GM21526 (cell line): ENCODE measurements around the gene SLC25A42.

Experiments
- ATAC-seq: cut with Tn5 transposase; IDR thresholded peaks from one replicate; pipeline ENCODE4 v1.9.1; 2021; ENCODE audit warnings: moderate library complexity; ENCODE audit not compliant: unreplicated experiment, low FRiP score

Gene SLC25A42

DNA sequence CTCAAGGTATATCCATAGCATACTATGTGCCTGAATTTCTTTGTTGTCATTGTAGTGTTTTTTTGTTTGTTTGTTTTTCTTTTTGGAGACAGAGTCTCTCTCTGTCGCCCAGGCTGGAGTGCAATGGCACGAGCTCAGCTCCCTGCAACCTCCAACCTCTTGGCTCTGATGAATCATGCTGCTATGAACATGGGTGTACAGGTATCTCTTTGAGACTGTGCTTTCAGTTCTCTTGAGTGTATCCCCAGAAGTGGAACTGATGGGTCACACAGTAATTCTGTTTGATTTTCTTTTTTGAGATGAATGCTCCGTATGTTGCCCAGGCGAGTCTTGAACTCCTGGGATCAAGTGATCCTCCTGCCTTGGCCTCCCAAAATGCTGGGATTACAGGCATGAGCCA, 13.7 kb upstream of the SLC25A42 start:
- no peak for ATAC-seq

GRCh38 chr19:19050731-19051130, 13.1 kb upstream of the SLC25A42 start:
- ATAC-seq, result no peak

GRCh38 chr19:19051478-19052213, 12.1 kb upstream of the SLC25A42 start:
- ATAC-seq, result no peak

- no peak for ATAC-seq
Observed at GRCh38 chr19:19052921-19053320, 10.9 kb upstream of the SLC25A42 start.

DNA sequence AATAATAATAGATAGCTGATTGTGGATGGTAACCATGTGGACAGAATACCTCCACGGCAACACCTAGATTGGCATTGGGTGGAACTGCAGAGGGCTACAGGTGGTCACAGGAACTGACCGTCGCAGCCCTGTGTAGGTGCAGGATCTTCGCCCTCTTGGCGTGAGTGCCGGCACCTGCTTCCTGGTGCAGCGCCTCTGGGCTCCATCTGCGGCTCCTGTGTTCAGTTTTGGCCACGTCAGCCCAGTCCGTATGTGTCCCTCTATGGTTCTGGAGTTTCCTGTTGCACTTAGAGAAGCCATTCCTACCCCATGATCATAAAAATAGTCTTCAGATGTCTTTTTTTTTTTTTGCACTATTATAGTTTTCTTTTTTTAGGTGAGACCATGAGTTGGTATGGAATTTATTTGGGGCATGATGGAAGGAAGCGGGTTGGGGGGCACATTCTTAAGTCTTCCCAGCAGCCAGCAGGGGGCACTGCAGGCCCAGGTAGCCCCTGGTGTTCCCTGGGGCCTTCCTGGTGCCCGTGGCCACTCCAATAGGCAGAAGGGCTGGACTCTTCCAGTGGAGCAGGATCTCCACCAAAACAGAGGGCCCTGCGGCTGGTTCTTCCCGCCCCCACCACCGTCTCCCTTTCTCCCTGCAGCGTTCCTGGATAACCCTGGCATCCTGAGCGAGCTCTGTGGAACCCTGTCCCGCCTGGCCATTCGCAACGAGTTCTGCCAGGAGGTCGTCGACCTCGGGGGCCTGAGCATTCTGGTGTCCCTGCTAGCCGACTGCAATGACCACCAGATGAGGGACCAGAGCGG, 10.1 kb upstream of the SLC25A42 start:
- no peak for ATAC-seq

DNA sequence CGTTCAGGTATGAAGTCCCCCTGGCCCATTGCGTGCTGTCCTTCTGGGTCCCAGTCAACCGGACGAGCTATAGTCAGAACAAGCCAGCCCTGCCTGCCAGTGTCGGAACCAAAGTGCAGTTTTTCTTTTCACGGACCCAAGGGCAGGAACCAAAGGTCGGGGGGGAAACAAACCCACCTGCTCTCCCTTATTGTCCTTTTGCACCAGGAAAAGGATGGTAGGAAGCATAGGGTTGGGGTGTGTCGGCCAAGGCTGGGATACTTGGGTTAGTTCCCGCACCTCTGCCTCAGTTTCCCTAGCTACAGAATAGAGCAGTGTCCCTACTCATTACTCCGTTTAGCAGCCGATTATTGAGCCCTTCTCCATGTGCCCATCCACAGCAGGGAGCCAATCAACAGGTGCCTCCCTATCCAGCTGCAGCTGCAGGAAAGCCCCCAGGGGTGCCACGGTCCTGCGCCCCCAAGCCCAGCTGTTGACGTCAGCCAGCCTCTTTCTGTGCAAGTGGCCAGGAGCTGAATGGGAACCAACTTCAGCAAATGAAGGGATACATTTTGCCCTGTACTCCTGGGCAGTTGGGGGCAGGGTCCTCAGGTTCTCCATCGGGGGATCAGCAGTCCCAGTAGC, 9.4 kb upstream of the SLC25A42 start:
- no peak for ATAC-seq

GRCh38 chr19:19054939-19055440, 8.8 kb upstream of the SLC25A42 start:
- no peak for ATAC-seq

DNA sequence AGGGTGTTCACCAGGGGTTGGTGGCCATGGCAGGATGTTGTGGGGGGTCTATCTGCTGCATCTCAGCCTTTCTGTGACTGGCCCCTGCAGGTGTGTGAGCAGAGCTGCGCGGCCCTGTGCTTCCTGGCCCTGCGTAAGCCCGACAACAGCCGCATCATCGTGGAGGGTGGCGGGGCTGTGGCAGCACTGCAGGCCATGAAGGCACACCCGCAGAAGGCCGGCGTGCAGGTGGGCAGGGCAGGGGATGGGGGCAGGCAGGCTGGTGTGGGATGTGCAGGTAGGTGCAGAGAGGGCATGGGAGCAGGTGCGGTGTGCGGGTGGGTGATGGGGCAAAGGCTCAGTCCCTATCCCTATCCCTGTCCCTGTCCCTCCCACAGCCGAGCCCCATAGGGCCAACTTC, 8.1 kb upstream of the SLC25A42 start:
- ATAC-seq, result no peak

GRCh38 chr19:19056636-19057275, 7.0 kb upstream of the SLC25A42 start:
- ATAC-seq, result no peak

- ATAC-seq, result no peak
Observed at GRCh38 chr19:19057317-19057716, 6.5 kb upstream of the SLC25A42 start.

- ATAC-seq, result no peak
Observed at GRCh38 chr19:19057720-19058119, 6.1 kb upstream of the SLC25A42 start.

- ATAC-seq, result no peak
Observed at GRCh38 chr19:19059018-19059836, 4.6 kb upstream of the SLC25A42 start.

GRCh38 chr19:19059837-19060611, 3.8 kb upstream of the SLC25A42 start:
- ATAC-seq, result no peak

GRCh38 chr19:19061506-19061905, 2.3 kb upstream of the SLC25A42 start:
- no peak for ATAC-seq

DNA sequence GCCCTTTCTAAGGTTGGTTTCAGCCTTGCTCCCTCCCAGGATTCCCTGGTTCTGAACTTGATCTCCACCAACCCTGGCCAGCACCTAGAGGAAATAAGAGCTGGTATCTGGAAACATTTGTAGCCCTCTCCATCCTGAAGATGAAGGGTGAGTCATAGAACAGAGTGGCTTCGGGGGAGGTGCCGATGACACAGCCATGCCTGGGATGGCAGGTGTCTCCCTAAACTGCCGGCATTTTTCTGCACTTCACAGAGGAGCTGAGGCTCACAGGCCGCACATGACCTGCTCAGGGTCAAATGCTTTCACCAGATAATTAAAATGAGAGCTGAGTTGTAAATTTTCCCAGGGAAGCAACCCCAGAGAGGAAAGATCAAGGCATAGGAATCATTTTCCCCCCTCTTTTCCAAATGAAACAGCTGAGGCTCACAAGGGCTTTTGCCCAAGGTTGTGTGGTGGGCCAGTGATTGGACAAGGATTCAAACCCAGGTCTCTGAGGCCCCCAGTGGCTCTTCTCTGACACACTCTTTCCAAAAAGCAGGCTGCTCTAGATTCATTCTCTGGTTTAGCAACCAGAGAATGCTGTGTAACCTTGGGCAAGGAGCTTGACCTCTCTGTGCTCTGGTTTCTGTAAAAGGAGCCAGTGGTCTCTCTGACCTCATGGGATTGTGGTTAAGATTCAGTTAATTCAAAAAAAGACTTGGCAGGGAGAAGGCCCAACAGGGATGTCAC, 1.2 kb upstream of the SLC25A42 start:
- no peak for ATAC-seq

DNA sequence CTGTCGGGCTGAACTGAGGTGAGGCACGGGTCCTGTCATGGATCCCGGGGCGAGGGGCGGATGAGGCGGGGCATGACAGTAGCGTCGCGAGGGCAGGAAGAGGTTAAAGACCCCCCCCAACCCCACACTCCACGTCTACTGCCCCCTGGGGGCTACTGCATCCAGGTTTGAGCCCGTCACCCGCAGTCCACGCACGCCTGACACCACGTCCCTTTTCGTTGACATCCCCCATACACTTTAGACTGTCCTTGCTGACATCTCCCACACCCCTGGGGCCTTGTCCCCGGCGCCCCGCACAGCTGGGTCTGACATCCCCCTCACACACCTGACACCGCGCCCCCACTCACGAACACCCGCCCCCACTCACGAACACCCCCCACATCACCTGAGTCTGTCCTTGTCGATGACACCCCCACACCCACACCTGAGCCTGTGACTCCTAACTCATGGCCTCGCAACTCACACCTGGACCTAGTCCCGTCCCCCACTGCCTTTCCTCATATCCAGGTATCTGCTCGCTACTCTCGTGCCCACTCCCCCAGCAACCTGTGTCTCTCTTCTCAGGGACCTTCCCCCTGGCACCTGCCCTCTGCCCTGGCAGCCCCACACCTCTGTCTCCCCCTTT, 416 bp downstream of the SLC25A42 start:
- no peak for ATAC-seq

DNA sequence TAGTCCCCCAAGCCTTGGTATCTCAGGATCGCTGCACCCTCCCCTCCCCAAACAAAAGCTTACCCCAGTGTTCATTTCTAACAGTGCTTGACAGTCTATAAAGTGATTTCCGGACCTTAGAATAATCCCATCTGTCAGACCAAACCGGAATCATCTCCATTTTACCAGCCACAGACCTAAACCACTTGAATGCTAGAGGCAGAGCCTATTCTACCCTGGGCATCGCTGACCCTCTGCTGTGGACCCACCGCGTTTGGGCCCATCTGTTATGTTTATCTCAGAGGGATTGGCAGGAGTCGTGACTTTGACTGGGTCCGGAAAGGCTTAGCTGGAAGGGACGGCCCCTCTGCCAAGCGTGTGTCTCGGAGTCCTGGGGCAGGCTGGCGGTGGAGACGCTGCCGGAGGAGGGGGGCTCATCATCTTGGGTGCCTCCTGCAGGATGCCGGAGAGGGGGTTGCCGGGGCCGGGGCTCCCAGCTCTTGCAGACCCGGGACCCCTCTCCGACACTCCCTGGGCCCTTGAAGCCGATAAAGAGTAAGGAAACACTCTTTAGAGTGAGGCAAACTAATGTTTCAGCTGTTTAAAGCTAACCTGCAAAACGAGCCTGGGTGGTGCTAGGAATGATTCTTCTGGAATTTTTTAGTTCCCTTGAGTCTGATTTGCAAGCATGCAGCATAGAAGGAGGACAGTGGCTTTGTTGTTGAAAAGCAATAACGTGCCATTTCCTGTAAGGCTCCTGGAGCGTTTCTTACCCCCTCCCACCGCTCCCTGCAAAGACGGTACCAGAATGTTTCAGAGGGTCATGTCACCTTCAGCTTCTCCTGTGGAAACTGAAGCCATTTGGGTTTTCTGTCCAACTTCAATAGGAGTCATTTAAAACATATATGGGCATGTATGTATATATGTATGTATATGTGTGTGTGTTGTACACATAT, 1.3 kb downstream of the SLC25A42 start:
- no peak for ATAC-seq
